SKM-1 treated with dmso at 0.1 percent for 144 hours (cell line): ENCODE measurements around the gene MFGE8.
"Not testable (repeated sequence)": the region's sequence is repeated elsewhere in the genome, so short reads cannot be mapped to it uniquely, and the experiment has no call there.

Source experiments
- DNase-seq: peaks from one replicate; lab custom pipeline; 2025; ENCODE audit not compliant: unreplicated experiment; lab: John Stamatoyannopoulos, UW

MFGE8 gene

DNA sequence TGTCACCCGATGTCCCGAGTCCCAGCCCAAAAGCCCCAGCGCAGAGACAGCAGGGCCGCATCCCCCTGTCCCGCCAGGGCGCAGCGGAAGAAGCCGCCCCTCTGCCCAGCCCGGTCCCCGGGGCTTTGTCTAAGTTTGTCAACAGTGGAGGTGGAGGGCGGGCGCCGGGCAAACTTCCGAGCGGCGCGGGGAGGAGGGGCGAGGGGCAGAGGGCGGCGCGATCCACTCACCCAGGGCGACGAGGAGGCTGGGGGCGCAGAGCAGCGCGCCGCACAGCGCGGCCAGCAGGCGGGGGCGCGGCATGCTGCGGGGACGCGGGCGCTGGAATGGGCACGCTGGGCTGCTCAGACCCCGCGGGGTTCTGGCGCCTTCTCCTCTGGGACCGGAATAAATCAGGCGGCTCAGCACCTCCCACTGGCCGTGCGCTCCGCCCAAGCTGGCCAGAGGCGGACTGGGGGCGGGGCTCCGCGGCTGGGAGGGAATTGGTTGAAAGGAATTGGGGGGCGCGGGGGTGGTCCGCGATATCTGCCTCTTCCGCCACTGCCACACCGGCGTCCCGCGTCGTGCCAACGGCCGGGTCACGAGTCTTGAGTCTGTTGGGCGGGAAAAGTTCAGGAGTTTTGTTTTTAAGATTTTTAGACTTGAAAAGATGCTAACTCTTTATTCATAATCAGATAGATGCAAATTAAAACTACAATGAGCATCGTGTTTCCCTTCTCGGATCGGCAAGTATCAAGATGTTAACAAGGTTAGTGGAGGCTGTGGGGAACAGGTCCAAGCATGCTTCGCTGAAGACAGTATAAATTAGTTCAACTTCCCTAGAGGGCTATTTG lies at the start of gene MFGE8:
Gene MFGE8, minus strand, starts transcription at position 363 of the 833 bp plus-strand sequence. Its CDS starts 60 bp downstream, at position 303.
- DNase-seq = no peak

DNA sequence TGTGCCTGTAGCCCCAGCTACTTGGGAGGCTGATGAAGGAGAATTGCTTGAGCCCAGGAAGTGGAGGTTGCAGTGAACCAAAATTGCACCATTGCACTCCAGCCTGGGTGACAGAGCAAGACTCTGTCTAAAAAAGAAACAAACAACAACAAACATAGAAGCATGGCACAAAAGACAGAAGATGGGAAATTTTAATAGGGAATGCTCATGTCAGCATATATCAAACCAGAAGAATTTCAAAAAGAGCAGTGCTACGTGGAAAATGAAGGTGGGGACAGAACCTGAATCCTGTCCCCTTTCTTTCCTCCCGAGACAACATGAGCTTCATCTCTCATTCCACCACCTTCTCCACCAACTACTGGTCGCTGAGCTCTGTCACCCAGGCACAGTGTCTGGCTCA lies 46.3 kb upstream of the MFGE8 start:
- no peak for DNase-seq

DNA sequence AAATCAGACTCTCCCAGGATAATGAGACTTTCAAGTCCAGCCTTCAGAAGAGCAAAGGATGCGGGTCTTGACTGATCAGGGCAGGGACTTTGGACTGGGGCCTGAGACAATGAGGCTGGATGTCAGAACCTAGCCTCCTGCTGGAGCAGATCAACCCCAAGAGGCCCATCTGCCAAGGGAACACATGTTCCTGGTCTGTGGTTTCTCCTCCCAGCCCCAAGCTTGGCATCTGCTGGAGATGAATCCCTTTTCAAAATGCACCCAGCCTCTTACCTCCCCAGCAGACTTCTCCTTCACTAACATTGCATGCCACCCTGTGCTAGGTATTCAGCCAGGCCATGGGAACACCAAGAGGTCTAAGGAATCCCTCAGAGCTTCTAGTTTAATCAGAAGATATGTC lies 43.7 kb upstream of the MFGE8 start:
- DNase-seq = no peak

GRCh38 chr15:88956263-88956662 lies 43.1 kb upstream of the MFGE8 start:
- no peak for DNase-seq

DNA sequence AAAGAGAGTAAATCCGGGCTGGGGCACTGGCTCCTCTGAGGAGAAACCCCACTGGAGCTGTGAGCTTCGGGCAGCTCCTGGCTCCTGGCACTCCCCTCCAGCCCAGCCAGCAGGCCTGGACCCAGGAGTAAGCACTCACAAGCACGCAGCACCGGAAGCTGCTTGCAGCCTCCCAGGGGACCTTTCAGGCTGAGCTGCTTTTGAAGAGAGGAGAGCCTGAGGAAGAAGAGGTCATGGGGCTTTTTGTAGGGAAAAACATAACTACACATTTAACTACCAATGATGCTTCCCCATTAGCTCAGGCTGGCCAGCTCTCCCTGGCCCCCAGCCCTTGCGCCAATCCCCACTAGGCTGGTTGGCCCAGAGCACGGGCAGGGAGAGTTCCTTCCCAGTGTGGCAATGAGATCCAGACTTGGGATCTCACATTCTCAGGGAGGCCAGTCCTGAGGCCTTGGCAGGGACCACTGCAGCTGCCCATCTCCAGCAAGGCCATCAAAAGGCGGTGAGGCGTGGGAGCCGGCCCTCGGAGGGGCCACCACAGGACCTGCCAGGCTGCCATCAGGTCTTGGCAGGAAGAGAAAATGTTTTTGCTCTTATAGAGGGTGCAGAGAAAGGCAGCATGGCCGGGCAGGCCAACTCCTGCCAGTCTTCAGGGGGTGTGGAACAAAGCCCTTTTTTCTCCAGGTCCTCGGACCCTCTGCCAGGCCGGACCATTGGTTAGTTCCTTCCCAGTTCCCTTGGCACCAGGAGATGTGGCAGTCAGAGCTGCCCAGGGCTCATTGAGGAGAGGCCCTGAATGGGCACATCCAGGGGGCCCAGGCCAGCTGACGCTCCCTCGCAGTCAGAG lies 41.5 kb upstream of the MFGE8 start:
- no peak for DNase-seq

DNA sequence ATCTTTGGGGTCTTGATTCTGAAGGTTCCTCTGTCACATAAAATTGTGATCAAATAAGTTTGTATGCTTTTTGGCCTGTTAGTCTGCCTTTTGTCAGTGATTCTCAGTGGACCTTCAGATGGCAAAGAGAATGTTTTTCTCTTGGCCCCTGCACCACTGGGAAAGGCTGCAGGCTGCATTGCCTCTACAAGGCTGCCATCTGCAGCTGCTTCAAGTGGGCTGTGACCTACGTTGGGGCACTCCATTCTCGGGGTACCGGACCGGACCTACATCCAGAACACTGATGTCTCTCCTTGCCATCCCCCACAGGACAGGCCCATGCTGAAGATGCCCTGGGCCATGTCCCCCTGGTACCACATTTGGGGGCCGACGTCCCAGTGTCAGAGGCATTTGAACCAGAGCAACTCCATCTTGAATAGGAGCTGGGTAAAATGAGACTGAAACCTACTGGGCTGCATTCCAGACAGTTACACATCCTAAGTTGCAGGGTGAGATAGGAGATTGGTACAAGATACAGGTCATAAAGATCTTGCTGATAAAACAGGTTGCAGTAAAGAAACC lies 37.5 kb upstream of the MFGE8 start:
- no peak for DNase-seq

- DNase-seq = no peak
Observed at GRCh38 chr15:88949734-88950400, 36.7 kb upstream of the MFGE8 start.

- DNase-seq = no peak
Observed at GRCh38 chr15:88940110-88940675, 27.0 kb upstream of the MFGE8 start.

- no peak for DNase-seq
Observed at GRCh38 chr15:88939486-88939806, 26.3 kb upstream of the MFGE8 start.

- no peak for DNase-seq
Observed at GRCh38 chr15:88938802-88939485, 25.8 kb upstream of the MFGE8 start.

GRCh38 chr15:88934449-88934848 lies 21.3 kb upstream of the MFGE8 start:
- DNase-seq = not testable (repeated sequence)

GRCh38 chr15:88932875-88933330 lies 19.7 kb upstream of the MFGE8 start:
- DNase-seq = no peak

DNA sequence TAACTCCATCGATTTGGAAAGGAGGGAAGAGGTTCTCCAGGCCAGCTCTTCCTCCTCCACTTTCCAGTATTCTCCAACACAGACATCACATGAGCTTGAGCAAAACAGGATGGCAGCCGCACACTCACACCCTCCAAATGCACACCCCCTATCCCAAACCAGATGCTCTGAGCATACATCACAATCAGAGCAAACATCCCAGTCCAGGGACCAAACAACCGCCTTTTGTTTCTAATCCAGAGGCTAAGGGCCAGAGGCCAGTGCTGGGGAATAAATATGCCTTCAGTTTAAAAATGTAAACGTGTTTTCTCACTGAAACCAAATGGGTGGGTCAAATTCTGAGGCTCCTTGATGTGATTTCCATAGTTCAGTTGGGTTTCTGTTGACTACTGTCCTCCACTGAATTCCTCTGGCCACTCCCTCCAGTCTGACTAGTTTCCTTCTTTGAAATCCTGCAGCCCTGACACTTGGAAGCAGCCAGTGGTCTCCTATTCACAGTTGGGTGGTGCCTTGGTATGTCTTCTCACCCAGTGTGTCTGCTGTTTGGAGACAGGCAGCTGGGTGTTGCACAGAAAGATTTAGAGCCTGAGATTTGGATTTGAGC lies 19.2 kb upstream of the MFGE8 start:
- DNase-seq = no peak

DNA sequence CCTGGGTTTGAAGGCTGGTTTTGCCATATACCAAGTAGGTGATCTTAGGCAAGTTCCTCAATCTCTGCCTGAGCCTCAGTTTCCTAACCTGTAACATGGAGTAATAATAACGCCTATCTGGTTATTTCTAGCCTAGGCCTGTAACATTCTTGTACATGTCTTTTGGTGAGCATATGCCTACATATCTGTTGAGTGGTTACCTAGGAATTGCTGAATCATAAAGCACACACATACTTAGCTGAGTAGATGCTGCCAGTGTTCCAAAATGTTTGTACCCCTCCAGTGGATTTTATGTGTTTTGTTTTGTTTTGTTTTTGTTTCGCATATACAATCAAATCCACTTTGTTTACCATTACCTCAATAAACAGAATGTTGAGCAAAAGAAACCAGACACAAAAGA lies 17.4 kb upstream of the MFGE8 start:
- no peak for DNase-seq

GRCh38 chr15:88929358-88930098 lies 16.3 kb upstream of the MFGE8 start:
- not testable (repeated sequence) for DNase-seq

GRCh38 chr15:88928192-88928591 lies 15.0 kb upstream of the MFGE8 start:
- DNase-seq = not testable (repeated sequence)

GRCh38 chr15:88925648-88926047 lies 12.5 kb upstream of the MFGE8 start:
- DNase-seq = not testable (repeated sequence)

DNA sequence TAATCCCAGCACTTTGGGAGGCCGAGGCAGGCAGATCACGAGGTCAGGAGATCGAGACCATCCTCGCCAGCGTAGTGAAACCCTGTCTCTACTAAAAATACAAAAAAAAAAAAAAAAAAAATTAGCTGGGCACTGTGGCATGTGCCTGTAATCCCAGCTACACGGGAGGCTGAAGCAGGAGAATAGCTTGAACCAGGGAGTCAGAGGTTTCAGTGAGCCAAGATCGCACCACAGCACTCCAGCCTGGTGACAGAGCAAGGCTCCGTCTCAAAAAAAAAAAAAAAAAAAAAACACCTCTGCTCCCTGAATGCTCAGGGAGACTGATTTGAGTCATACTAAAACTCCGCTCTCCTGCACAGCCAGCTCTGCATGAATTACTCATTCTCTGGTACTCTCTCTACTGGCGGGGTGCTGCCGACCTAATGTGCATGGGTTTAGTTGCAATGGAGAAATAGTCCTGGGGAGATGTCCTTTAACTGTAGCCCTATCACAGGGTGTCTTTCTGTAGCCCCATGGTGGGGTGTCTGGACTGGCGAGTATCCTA lies 7.8 kb upstream of the MFGE8 start:
- DNase-seq = not testable (repeated sequence)
